ENCODE results near the gene GPX4.

The GPX4 gene

GRCh38 chr19:1103708-1104310, at the start of gene GPX4:
GPX4 (plus strand) TSS chr19:1103994; CDS start chr19:1104044, 50 bp downstream.
- DNase-seq: peak; percentile 99

GRCh38 chr19:1054102-1055027, 49.4 kb upstream of the GPX4 start:
- no peak for DNase-seq

GRCh38 chr19:1055028-1055425, 48.8 kb upstream of the GPX4 start:
- DNase-seq: no peak

GRCh38 chr19:1055886-1056620, 47.7 kb upstream of the GPX4 start:
- DNase-seq: no peak

- DNase-seq: no peak
These were observed 46.5 kb upstream of the GPX4 start for GRCh38 chr19:1057176-1057855.

DNA sequence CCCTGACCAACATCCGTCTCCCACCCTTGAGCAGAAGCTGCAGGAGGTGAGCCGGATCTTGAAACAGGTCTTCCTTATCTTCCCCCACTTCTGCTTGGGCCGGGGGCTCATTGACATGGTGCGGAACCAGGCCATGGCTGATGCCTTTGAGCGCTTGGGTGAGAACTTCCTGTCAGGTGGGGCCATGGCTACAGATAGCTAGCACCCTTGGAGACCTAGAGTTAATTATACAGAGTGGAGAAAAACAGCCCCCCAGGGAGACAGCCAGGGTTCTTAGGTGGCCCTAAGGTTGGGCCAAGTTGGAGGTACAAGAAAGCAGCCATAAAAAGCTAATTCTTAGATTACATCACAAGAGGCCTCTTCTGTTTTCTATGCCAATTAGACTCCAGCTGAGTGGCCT, 45.7 kb upstream of the GPX4 start:
- no peak for DNase-seq

DNA sequence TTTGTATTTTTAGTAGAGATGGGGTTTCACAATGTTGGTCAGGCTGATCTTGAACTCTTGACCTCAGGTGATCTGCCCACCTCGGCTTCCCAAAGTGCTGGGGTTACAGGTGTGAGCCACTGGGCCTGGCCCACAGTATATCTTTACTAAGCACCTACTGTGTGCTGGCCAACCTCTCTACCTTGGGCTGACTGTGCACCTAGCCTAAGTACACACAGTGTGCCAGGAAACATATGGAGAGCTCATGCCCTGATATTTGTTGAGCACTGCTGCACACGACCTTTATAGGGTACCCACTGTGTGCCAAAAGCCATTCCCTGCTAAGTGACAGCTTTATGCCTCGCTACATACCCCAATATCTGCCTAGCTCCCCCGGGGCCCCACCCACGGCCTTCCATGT, 43.1 kb upstream of the GPX4 start:
- DNase-seq: no peak

- DNase-seq: no peak
These were observed 41.8 kb upstream of the GPX4 start for GRCh38 chr19:1061987-1062386.

- DNase-seq: no peak
These were observed 41.3 kb upstream of the GPX4 start for GRCh38 chr19:1062387-1063029.

DNA sequence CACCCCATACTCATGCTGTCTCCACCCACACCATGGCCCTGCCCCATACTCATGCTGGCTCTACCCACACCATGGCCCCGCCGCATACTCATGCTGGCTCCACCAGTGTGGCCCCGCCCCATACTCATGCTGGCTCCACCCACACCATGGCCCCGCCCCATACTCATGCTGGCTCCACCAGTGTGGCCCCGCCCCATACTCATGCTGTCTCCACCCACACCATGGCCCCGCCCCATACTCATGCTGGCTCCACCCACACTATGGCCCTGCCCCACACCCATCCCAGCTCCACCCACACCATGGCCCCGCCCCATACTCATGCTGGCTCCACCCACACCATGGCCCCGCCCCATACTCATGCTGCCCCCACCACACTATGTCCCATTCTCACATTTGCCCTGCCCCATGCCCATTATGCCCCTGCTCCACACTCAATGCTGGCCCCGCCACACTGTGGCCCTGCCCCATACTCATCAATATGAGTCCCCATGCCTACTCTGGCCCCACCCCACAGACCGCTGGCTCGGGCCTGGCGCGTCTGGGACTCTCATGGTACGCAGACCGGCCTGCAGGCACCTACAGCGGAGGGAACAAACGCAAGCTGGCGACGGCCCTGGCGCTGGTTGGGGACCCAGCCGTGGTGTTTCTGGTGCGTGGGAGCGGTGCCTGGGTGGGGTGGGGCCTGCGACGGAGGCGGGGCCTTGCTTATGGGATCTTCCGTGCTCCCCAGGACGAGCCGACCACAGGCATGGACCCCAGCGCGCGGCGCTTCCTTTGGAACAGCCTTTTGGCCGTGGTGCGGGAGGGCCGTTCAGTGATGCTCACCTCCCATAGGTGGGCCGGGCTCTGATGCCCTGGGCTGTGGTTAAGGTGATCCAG, 40.5 kb upstream of the GPX4 start:
- no peak for DNase-seq

- DNase-seq: peak; percentile 39
These were observed 39.7 kb upstream of the GPX4 start for GRCh38 chr19:1063909-1064660.

- peak; percentile 42 for DNase-seq
These were observed 38.9 kb upstream of the GPX4 start for GRCh38 chr19:1064661-1065605.

- no peak for DNase-seq
These were observed 38.1 kb upstream of the GPX4 start for GRCh38 chr19:1065606-1066109.

- no peak for DNase-seq
These were observed 37.5 kb upstream of the GPX4 start for GRCh38 chr19:1066251-1066747.

- DNase-seq: no peak
These were observed 37.0 kb upstream of the GPX4 start, which contains the start of gene ARHGAP45 for GRCh38 chr19:1066748-1067340. ARHGAP45 (plus strand) TSS chr19:1067167; CDS start chr19:1067406, 239 bp downstream.

DNA sequence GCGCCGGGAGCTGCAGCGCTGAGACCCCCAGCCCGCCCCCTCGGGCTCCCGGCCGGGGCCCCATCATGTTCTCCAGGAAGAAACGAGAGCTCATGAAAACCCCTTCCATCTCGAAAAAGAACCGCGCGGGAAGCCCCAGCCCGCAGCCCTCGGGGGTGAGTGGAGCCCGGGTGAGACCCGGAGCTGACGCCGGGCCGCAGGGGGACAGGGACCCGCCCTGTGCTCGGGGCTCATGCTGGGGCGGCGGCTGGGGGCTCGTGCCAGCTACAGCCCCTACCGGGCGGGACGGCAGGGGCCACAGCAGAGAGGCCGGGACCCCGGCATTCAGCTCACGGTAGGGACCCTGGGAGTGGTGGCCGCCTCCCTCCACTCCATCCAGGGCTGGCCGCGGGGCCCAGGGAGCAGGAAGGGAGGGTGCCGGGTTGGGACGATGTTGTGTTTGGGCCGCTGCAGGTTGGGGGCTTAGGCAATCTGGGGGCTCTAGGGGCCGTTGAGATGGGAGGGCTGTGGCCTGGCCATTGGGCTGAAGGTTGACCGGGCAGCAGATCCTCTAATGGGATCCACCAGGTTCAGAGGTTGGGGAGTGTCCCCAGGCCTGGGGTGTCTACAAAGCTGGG, 36.3 kb upstream of the GPX4 start:
- no peak for DNase-seq

- DNase-seq: no peak
These were observed 35.5 kb upstream of the GPX4 start for GRCh38 chr19:1068009-1069001.
